Adrenal gland (tissue), 12 donors: ENCODE results near the gene CHP1. TPM values are rescaled to one million over a fixed set of nuclear protein-coding genes. Genes with fewer than 3 reads are reported as not detected.
"Not testable (repeated sequence)": the region's sequence is repeated elsewhere in the genome, so short reads cannot be mapped to it uniquely, and the experiment has no call there.

ENCODE experiments used
- DNase-seq, 7 donors: peaks; one replicate each; pipeline ENCODE4 v3.0.0-alpha.2; 2019 to 2020
- H3K27ac ChIP-seq, 5 donors: fragments of 200-600 bp; sonication (generic) in 4 of 5; 1 replicate in 3 of 5; 2 replicates in 2 of 5; pipeline versions ENCODE4 v1.5.1 to v1.8.0; 2016 to 2020; ENCODE audit warnings: mild to moderate bottlenecking in 1 of 5
- H3K27me3 ChIP-seq: fragments of 200-600 bp; 2 replicates; pipeline ENCODE4 v1.8.0; 2021
- H3K36me3 ChIP-seq, 2 donors: fragments of 200-600 bp; replicated peaks in 1 of 2; 1 replicate in 1 of 2; 2 replicates in 1 of 2; pipeline versions ENCODE4 v1.5.1 to v1.8.0; 2018 to 2022
- H3K4me1 ChIP-seq, 2 donors: fragments of 200-600 bp; replicated peaks in 1 of 2; 1 replicate in 1 of 2; 2 replicates in 1 of 2; pipeline versions ENCODE4 v1.5.1 to v1.8.0; 2018 to 2021
- H3K4me3 ChIP-seq, 4 donors: fragments of 200-600 bp; sonication (generic) in 3 of 4; one replicate each; pipeline ENCODE4 v1.5.1; 2016 to 2018
- H3K9me3 ChIP-seq, 3 donors: fragments of 200-600 bp; sonication (generic) in 1 of 3; replicated peaks in 1 of 3; 1 replicate in 2 of 3; 2 replicates in 1 of 3; pipeline versions ENCODE4 v1.5.1 to v1.8.0; 2016 to 2021
- POLR2A ChIP-seq, 2 donors: fragments of 450-650 bp; IDR thresholded peaks; one replicate each; pipeline ENCODE4 v1.6.1; 2017; ENCODE audit warnings: antibody characterized with exemption in 2 of 2, mild to moderate bottlenecking in 2 of 2, moderate library complexity in 1 of 2
- WGBS, 4 donors: extraction: QIAGEN DNeasy Blood & Tissue Kit in 2 of 4; methylation state at CpG; one replicate each; pipeline versions ENCODE4 v1.1.5 to v1.1.7; 2013 to 2017; 5-methylcytosine and 5-hydroxymethylcytosine counted together
- intact Hi-C, 2 donors: fragments of 100-400 bp; cut with DNase I; formaldehyde crosslinking; loops; one replicate each; pipeline versions ENCODE4 v1.14.1 to v1.15.0; 2022 to 2023
- polyA plus RNA-seq, 3 donors: library from polyadenylated mRNA; stranded (reverse); fragments of 200-250 nt in 2 of 3; fragments of 350-450 nt in 1 of 3; fragmentation: Illumina TruSeq in 1 of 3; extraction: RNeasy Lipid Tissue Mini Kit (QIAGEN cat#74804) in 1 of 3; gene quantifications; one replicate each; pipeline ENCODE4 v1.2.3, GENCODE V29; 2013 to 2014
- total RNA-seq, 9 donors: library from RNA; depleted of rRNA in 4 of 9; stranded (reverse); fragments of >200 nt in 4 of 9; fragments of 120-200 nt in 1 of 9; fragmentation: NEBNext Ultra II Directional in 1 of 9; extraction: Animal tissue kit (Norgen Biotek cat#: 25700) in 1 of 9; gene quantifications; one replicate each; pipeline versions ENCODE4 v1.1.0 to v1.2.4, GENCODE V29; 2013 to 2023
- TF ChIP-seq, protein P1 (sequence below), 6 experiments: fragments of 450-650 bp in 4 of 6; fragments of 200-600 bp in 2 of 6; sonication (generic) in 1 of 6; IDR thresholded peaks; 1 replicate in 5 of 6; 2 replicates in 1 of 6; pipeline versions ENCODE4 v1.5.1 to v1.8.0; 2016 to 2021; ENCODE audit warnings: antibody characterized with exemption in 6 of 6, mild to moderate bottlenecking in 2 of 6, moderate library complexity in 1 of 6
- donor health status: healthy with polysubstance abuse.
- donor health status: Bipolar disorder and iron deficiency.
- donor health status: DM: yes; HTN: yes; CAD: no.
- donor health status: DM: no; HTN: no; CAD: no.
- donor health status: DM: no; HTN: no; CAD: no.
- donor health status: DM: yes; HTN: yes; CAD: no.

CHP1 gene
- total and polyA plus RNA-seq, 12 donors = 39.7 to 387 (median 165) TPM

DNA sequence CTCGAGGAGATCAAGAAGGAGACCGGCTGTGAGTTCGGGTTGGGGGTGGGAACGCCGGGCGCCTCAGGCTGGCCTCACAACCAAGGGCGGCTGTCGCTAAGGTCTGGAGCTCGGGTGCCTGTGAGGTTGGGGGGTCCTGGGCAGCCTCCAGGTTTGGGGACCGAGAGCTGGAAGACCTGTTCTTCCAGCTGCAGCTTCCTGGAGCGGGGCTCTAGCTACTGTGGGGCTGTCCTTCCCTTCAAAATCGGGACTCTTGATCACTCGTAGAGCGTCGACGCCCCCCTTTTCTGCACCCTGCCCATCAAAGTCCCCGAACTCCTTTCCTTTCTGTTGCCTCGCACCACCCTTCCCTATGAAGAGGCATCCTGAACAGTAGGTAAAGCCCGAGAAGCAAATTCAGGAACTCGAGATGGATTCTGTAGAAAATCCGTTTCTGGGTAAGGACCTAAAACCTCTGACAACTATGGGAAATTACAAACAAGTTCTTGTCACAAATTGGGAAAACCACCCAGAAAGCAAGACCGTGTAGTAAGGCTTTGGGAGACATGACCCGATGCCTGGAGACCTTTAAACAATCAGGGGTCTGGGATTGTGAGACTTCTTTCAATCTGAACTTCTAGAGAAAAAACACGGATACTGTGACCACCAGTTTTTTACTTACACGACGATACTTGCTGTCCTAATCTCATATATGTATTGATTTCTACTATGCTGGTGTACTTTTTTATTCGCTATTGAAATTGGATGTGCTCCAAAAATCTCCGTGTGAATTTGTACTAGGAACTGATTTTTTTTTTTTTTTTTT is 556 bp downstream of the CHP1 start:
- H3K27ac ChIP-seq = peak overlapping the region; percentile 93 to 96 (median 93)

DNA sequence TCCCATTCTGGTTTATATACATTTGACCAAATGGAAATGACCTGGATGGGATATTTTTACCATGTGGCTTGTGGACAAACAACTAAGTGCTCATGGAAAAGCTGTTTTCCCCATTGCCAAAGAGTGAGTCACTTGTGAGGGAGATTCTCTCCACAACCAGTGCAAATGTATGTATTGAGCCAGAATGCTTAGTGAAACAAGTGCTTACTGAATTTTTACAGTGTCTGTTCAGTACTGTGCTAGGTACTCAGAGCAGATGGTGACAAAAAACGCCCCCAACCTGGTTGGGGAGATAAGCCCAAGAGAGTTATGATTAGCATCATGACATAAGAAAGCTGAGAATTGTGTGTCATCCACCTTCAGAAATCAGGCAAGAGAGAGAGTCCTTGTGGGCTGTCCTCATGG is 2.3 kb downstream of the CHP1 start:
- TF ChIP-seq, protein P1, sequence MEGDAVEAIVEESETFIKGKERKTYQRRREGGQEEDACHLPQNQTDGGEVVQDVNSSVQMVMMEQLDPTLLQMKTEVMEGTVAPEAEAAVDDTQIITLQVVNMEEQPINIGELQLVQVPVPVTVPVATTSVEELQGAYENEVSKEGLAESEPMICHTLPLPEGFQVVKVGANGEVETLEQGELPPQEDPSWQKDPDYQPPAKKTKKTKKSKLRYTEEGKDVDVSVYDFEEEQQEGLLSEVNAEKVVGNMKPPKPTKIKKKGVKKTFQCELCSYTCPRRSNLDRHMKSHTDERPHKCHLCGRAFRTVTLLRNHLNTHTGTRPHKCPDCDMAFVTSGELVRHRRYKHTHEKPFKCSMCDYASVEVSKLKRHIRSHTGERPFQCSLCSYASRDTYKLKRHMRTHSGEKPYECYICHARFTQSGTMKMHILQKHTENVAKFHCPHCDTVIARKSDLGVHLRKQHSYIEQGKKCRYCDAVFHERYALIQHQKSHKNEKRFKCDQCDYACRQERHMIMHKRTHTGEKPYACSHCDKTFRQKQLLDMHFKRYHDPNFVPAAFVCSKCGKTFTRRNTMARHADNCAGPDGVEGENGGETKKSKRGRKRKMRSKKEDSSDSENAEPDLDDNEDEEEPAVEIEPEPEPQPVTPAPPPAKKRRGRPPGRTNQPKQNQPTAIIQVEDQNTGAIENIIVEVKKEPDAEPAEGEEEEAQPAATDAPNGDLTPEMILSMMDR (IDR thresholded peaks at IDR 0.05) = no peak
- no peak for TF ChIP-seq POLR2A (IDR thresholded peaks at IDR 0.05)
- WGBS, 4 donors = 41 to 50% (median 46%) methylated on average over 1 of the region's 1 CpG
- intact Hi-C loops = loop anchor here in 1 of 2 donors (10.0 kb wide), 1 partner anchor 51 kb away; no protein-coding TSS in a partner anchor

More for the DNA sequence above, 556 bp downstream of the CHP1 start:
- intact Hi-C loops = loop anchor here in 1 of 2 donors (10.0 kb wide), 1 partner anchor 53 kb away; no protein-coding TSS in a partner anchor
- peak in 1 of 7 donors; percentile 53 for DNase-seq
- WGBS, 4 donors = 2 to 6% (median 2%) methylated on average over 16 to 28 of the region's 28 CpGs
- peak overlapping the region; percentile 68 to 98 (median 88) for H3K4me3 ChIP-seq
- TF ChIP-seq POLR2A (IDR thresholded peaks at IDR 0.05) = peak in 1 of 2 donors; percentile 33
- TF ChIP-seq, protein P1 (IDR thresholded peaks at IDR 0.05) = peak in 1 of 6 experiments; percentile 7
- H3K9me3 ChIP-seq = no peaks in the 10 kb centered on the region
- no peaks in the 10 kb centered on the region for H3K36me3 ChIP-seq
- no peaks in the 10 kb centered on the region for H3K27me3 ChIP-seq
- peaks cover 17 to 22% of the 10 kb centered on the region in 2 donors for H3K4me1 ChIP-seq

DNA sequence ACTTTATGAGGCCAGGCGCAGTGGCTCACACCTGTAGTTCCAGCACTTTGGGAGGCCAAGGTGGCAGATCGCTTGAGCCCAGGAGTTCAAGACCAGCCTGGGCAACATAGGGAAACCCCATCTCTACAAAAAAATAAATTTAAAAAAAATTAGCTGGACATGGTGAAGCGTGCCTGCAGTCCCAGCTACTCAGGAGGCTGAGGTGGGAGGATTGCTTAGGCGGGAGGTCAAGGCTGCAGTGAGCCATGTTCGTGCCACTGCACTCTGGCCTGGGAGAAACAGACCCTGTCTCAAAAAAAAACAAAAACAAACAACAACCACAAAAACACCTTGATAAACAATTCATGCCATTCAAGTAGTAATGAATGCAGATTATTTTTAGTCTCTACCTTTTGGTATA is 4.2 kb downstream of the CHP1 start:
- H3K9me3 ChIP-seq, H3K27me3 ChIP-seq, H3K27ac ChIP-seq, H3K36me3 ChIP-seq, H3K4me3 ChIP-seq: not testable (repeated sequence)
- DNase-seq = peak in 1 of 7 donors; percentile 27
- 90 to 95% (median 90%) methylated on average over 5 of the region's 5 CpGs for WGBS, 4 donors
- peaks cover 17 to 22% of the 10 kb centered on the region in 2 donors for H3K4me1 ChIP-seq
- intact Hi-C loops = loop anchor here in 1 of 2 donors (10.0 kb wide), 1 partner anchor 50 kb away; no protein-coding TSS in a partner anchor

More for the DNA sequence above, 2.3 kb downstream of the CHP1 start:
- Histone ChIP-seq H3K9me3 (no peaks in the 10 kb centered on the region), H3K27me3 (no peaks in the 10 kb centered on the region), H3K27ac (peak overlapping the region in 4 of 5 donors; percentile 15 to 96 (median 76)), H3K4me1 (peaks cover 17 to 22% of the 10 kb centered on the region in 2 donors), H3K4me3 (no peak overlapping the region), H3K36me3 (no peaks in the 10 kb centered on the region)
- peak in 3 of 7 donors; percentile 33 to 45 (median 37) for DNase-seq

DNA sequence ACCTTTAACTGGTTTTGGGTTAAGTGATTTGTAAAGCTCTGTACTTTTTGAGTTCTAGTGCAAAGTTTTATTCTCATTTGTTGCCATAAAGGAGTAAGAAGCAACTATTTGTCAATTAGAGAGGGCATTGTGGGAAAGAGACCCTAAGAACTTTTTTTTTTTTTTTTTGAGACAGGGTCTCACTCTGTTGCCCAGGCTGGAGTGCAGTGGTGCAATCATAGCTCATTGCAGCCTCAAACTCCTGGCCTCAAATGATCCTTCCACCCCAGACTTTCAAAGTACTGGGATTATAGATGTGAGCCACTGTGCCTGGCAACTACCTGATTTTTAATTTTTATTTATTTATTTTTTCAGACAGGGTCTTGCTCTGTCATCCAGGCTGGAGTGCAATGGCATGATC is 4.9 kb downstream of the CHP1 start:
- no peak for DNase-seq
- Histone ChIP-seq H3K36me3 (no peaks in the 10 kb centered on the region), H3K9me3 (no peaks in the 10 kb centered on the region), H3K4me1 (peaks cover 17 to 22% of the 10 kb centered on the region in 2 donors), H3K27me3 (no peaks in the 10 kb centered on the region), H3K27ac (no peak overlapping the region), H3K4me3 (no peak overlapping the region)
- no peak for TF ChIP-seq POLR2A (IDR thresholded peaks at IDR 0.05)
- TF ChIP-seq, protein P1 (IDR thresholded peaks at IDR 0.05) = no peak
- intact Hi-C loops = loop anchor here in 1 of 2 donors (10.0 kb wide), 1 partner anchor 49 kb away; no protein-coding TSS in a partner anchor
